Measurements from ENCODE around the gene STAT3. TPM values are rescaled to one million over a fixed set of nuclear protein-coding genes. Genes with fewer than 3 reads are reported as not detected.

The STAT3 gene
- polyA plus RNA-seq, 1 of the 3 experiments (the other 2 are of a cell fraction) = 35.7 TPM

GRCh38 chr17:42312285-42313130 lies 75.7 kb downstream of the STAT3 start:
- H3K79me2 ChIP-seq (ENCODE audit: insufficient read depth) = no peaks in the 10 kb centered on the region
- H2AFZ ChIP-seq (ENCODE audit: low read depth) = no peak overlapping the region
- H3K4me3 ChIP-seq (ENCODE audit: low read depth in 2 of 2, low read length in 1 of 2) = no peak overlapping the region; a peak in 1 of 4 replicates
- no peaks in the 10 kb centered on the region for H4K20me1 ChIP-seq (ENCODE audit: insufficient read depth)
- CTCF ChIA-PET = interaction anchor here (0.6 to 26.2 kb wide), 38 partner anchors 9 to 443 kb away, joined by 3 to 683 read pairs (median 5); partner anchors contain the start of genes CAVIN1, CNP, KCNH4 and NAGLU
- H3K9me2 ChIP-seq = no peaks in the 10 kb centered on the region
- peaks cover 17 to 38% of the 10 kb centered on the region in 2 experiments for H3K36me3 ChIP-seq (replicated peaks in 1 of 2; ENCODE audit: control insufficient read depth in 1 of 2, insufficient read depth in 2 of 2, low read length in 1 of 2)
- peak overlapping the region; percentile 26; the same call in 1 of the 2 replicates for H3K4me2 ChIP-seq
- DNase-seq = peak; percentile 93
- 61% methylated on average over 24 of the region's 54 CpGs for whole genome bisulfite sequencing (ENCODE audit: low lambda C conversion rate)
- no peak overlapping the region for H3K9ac ChIP-seq
- peaks cover 14% of the 10 kb centered on the region for H3F3A ChIP-seq (replicated peaks; ENCODE audit: insufficient read depth)
- POLR2A ChIA-PET = interaction anchor here (1.1 to 1.3 kb wide), 2 partner anchors 35 to 76 kb away, joined by 4 read pairs; partner anchors contain the start of gene STAT3
- no peaks in the 10 kb centered on the region for H3K9me3 ChIP-seq
- H3K27me3 ChIP-seq (ENCODE audit: insufficient read depth) = no peaks in the 10 kb centered on the region
- peak overlapping the region in 1 of 2 experiments; percentile 51; a peak in 2 of 4 replicates for H3K27ac ChIP-seq (ENCODE audit: low read depth in 2 of 2, low read length in 1 of 2)
- peaks cover 0 to 15% of the 10 kb centered on the region in 2 experiments; a peak in 2 of 4 replicates for H3K4me1 ChIP-seq (ENCODE audit: control insufficient read depth in 1 of 2, insufficient read depth in 2 of 2, low read depth in 1 of 2, low read length in 1 of 2)
- TF ChIP-seq NFIC (IDR thresholded peaks at IDR 0.05; ENCODE audit: borderline replicate concordance) (no peak), GATA2 (CRISPR knock-in tag; IDR thresholded peaks at IDR 0.05) (no peak), MEF2A (IDR thresholded peaks at IDR 0.05; ENCODE audit: borderline replicate concordance, low read depth) (no peak), SMC3 (IDR thresholded peaks at IDR 0.05; ENCODE audit: low read depth, low read length) (peak; percentile 64), CHD2 (IDR thresholded peaks at IDR 0.05; ENCODE audit: low read length, partially characterized antibody) (no peak), FOXJ3 (CRISPR knock-in tag; IDR thresholded peaks at IDR 0.05) (0 out of 2 replicates have a peak, but pooled peaks have one; percentile 55), EZH2phosphoT487 (IDR thresholded peaks at IDR 0.05; ENCODE audit: borderline replicate concordance, low read depth) (no peak), EP300 (IDR thresholded peaks at IDR 0.05; ENCODE audit: borderline replicate concordance in 1 of 2, low read depth in 1 of 2, low read length in 1 of 2) (peak in 1 of 2 experiments; percentile 2; a peak in 1 of 4 replicates), GABPA (IDR thresholded peaks at IDR 0.05; ENCODE audit: low read depth) (no peak), USF2 (IDR thresholded peaks at IDR 0.05; ENCODE audit: borderline replicate concordance, low read depth, low read length) (no peak), YY1 (IDR thresholded peaks at IDR 0.05; ENCODE audit: low read depth) (no peak), REST (IDR thresholded peaks at IDR 0.05; ENCODE audit: low read depth, low read length) (no peak), FOSL2 (IDR thresholded peaks at IDR 0.05; ENCODE audit: borderline replicate concordance, low read depth) (no peak), FOXM1 (IDR thresholded peaks at IDR 0.05; ENCODE audit: low read depth) (no peak), ZBTB33 (IDR thresholded peaks at IDR 0.05; ENCODE audit: borderline replicate concordance, low read depth) (no peak), TAF1 (IDR thresholded peaks at IDR 0.05; ENCODE audit: borderline replicate concordance, low read depth, low read length) (no peak), RCOR1 (IDR thresholded peaks at IDR 0.05; ENCODE audit: low read length) (0 out of 2 replicates have a peak, but pooled peaks have one; percentile 31), IRF3 (IDR thresholded peaks at IDR 0.05; ENCODE audit: low read depth, low read length) (no peak), USF1 (IDR thresholded peaks at IDR 0.05; ENCODE audit: borderline replicate concordance, low read depth) (no peak), NRF1 (IDR thresholded peaks at IDR 0.05; ENCODE audit: low read depth, low read length) (0 out of 2 replicates have a peak, but pooled peaks have one; percentile 17), PBX3 (IDR thresholded peaks at IDR 0.05) (no peak)
